Kidney (tissue), 14 donors: ENCODE measurements around the gene FSTL5. TPM values are rescaled to one million over a fixed set of nuclear protein-coding genes. Genes with fewer than 3 reads are reported as not detected.

Experiments
- DNase-seq, 5 donors: peaks; one replicate each; pipeline ENCODE4 v3.0.0-alpha.2; 2013 to 2020
- FAIRE-seq: peaks from 2 replicates; lab custom pipeline; 2012; peaks lifted over from hg19 to GRCh38; lab: Jason Lieb, UNC
- H3K27ac ChIP-seq, 2 donors: one replicate each; pipeline ENCODE4 v1.7.0; 2013; ENCODE audit warnings: low read depth in 2 of 2, low read length in 2 of 2, inconsistent platforms in 1 of 2
- H3K27me3 ChIP-seq: one replicate; pipeline ENCODE4 v1.7.1; 2013; ENCODE audit warnings: low read length, inconsistent platforms; ENCODE audit not compliant: control insufficient read depth, insufficient read depth
- H3K36me3 ChIP-seq, 3 donors: one replicate each; pipeline versions ENCODE4 v1.7.0 to v1.7.1; 2013; ENCODE audit warnings: low read length in 3 of 3, control low read depth in 1 of 3, inconsistent platforms in 1 of 3; ENCODE audit not compliant: insufficient read depth in 3 of 3, control insufficient read depth in 2 of 3
- H3K4me1 ChIP-seq, 3 donors: one replicate each; pipeline versions ENCODE4 v1.7.0 to v1.7.1; 2013; ENCODE audit warnings: low read length in 3 of 3, inconsistent platforms in 1 of 3, low read depth in 1 of 3; ENCODE audit not compliant: control insufficient read depth in 2 of 3, insufficient read depth in 2 of 3
- H3K4me3 ChIP-seq, 3 donors: one replicate each; pipeline versions ENCODE4 v1.7.0 to v1.8.1; 2013; ENCODE audit warnings: low read length in 3 of 3, control low read depth in 1 of 3, inconsistent platforms in 1 of 3
- H3K9ac ChIP-seq, 3 donors: one replicate each; pipeline versions ENCODE4 v1.7.0 to v1.7.1; 2013; ENCODE audit warnings: low read length in 3 of 3, control low read depth in 1 of 3, inconsistent platforms in 1 of 3
- H3K9me3 ChIP-seq, 3 donors: one replicate each; pipeline versions ENCODE4 v1.7.0 to v1.7.1; 2013; ENCODE audit warnings: low read length in 3 of 3, control low read depth in 1 of 3, inconsistent platforms in 1 of 3; ENCODE audit not compliant: control insufficient read depth in 2 of 3, insufficient read depth in 1 of 3
- CTCF ChIP-seq: IDR thresholded peaks from 3 replicates; pipeline ENCODE4 v1.5.1; 2012; ENCODE audit warnings: mild to moderate bottlenecking, moderate library complexity, borderline replicate concordance; ENCODE audit not compliant: insufficient read depth; ENCODE audit errors: extremely low read depth
- intact Hi-C: fragments of 100-400 bp; cut with DNase I; formaldehyde crosslinking; loops from one replicate; pipeline ENCODE4 v1.11.1; 2022
- polyA plus RNA-seq: library from polyadenylated mRNA; stranded (reverse); fragments of 350-450 nt; fragmentation: Illumina TruSeq; extraction: RNeasy Lipid Tissue Mini Kit (QIAGEN cat#74804); gene quantifications from one replicate; pipeline ENCODE4 v1.2.3, GENCODE V29; 2014; ENCODE audit warnings: low read depth, low replicate concordance; ENCODE audit not compliant: insufficient read depth
- total RNA-seq: library from RNA; stranded (reverse); fragmentation: NEBNext Ultra II Directional; extraction: Animal tissue kit (Norgen Biotek cat#: 25700); gene quantifications from one replicate; pipeline ENCODE4 v1.2.1, GENCODE V29; 2021
- donor health status: control.
- donor health status: control.
- donor health status: control.
- donor health status: control.
- donor health status: control.
- donor health status: DM: yes; HTN: yes; CAD: no.
- donor health status: Normal renal cell carcinoma (clear cell type).

The FSTL5 gene
- total and polyA plus RNA-seq, 2 donors from 2014 or later: 0.09 TPM; not detected in 1

DNA sequence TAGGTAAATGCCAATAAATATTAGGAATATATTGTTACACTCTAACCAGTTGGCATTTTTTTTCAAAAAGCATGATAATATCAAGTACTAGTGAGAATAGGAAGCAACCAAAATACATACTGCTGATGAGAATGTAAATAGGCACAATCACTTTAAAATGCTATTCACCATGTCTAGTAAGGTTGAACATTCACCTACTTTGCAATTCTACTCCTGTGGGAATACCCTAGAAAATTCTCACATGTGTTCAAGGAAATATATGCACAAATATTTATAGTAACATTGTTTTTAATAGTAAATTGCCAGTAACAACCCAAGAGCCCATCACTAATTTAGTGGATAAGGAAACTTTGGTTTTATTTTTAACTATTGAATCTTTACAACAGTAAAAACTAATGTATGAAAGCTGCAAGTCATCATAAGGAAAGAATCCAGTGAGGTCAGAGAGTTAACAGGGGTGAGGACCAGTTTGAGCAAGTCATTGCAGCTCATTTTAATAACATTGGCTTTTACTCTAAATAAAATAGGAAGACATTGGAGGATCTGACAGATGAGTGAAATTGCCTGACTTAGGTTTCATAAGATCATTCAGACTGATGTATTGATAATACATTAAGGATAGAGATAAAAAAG, 23.6 kb downstream of the FSTL5 start:
- Histone ChIP-seq H3K9ac (no peak overlapping the region), H3K27ac (no peak overlapping the region), H3K27me3 (no peaks in the 10 kb centered on the region), H3K9me3 (no peaks in the 10 kb centered on the region), H3K36me3 (no peaks in the 10 kb centered on the region), H3K4me1 (no peaks in the 10 kb centered on the region), H3K4me3 (no peak overlapping the region)
- peak in 1 of 5 donors; percentile 9 for DNase-seq
- FAIRE-seq: no peak
- no peak for TF ChIP-seq CTCF
- intact Hi-C loops: no loop called here

GRCh38 chr4:162139412-162139811, 24.4 kb downstream of the FSTL5 start:
- no peak for TF ChIP-seq CTCF
- Histone ChIP-seq H3K4me1 (no peaks in the 10 kb centered on the region), H3K36me3 (no peaks in the 10 kb centered on the region), H3K4me3 (no peak overlapping the region), H3K9me3 (no peaks in the 10 kb centered on the region), H3K9ac (no peak overlapping the region), H3K27ac (no peak overlapping the region), H3K27me3 (no peaks in the 10 kb centered on the region)
- intact Hi-C loops: no loop called here
- DNase-seq (no peak), FAIRE-seq (no peak)

- intact Hi-C loops: no loop called here
- Histone ChIP-seq H3K9me3 (no peaks in the 10 kb centered on the region), H3K4me1 (no peaks in the 10 kb centered on the region), H3K9ac (no peak overlapping the region), H3K4me3 (no peak overlapping the region), H3K27me3 (no peaks in the 10 kb centered on the region), H3K36me3 (no peaks in the 10 kb centered on the region), H3K27ac (no peak overlapping the region)
- FAIRE-seq: no peak
- DNase-seq: no peak
- no peak for TF ChIP-seq CTCF
These were observed 32.5 kb downstream of the FSTL5 start for GRCh38 chr4:162131256-162131655.

- DNase-seq (no peak), FAIRE-seq (no peak)
- intact Hi-C loops: no loop called here
- Histone ChIP-seq H3K27ac (no peak overlapping the region), H3K27me3 (no peaks in the 10 kb centered on the region), H3K4me3 (no peak overlapping the region), H3K9me3 (no peaks in the 10 kb centered on the region), H3K4me1 (no peaks in the 10 kb centered on the region), H3K9ac (no peak overlapping the region), H3K36me3 (no peaks in the 10 kb centered on the region)
- no peak for TF ChIP-seq CTCF
These were observed 37.1 kb downstream of the FSTL5 start for GRCh38 chr4:162126729-162127128.
